GM23248 (cell line): ENCODE measurements around the gene GBE1.

ENCODE experiments used
- EZH2 ChIP-seq: fragments of 200-600 bp; sonication (generic); IDR thresholded peaks from 2 replicates; pipeline ENCODE4 v1.6.1; 2018; ENCODE audit warnings: antibody characterized with exemption, mild to moderate bottlenecking; ENCODE audit not compliant: insufficient read depth, poor library complexity, severe bottlenecking
- EZH2phosphoT487 ChIP-seq: fragments of 200-600 bp; sonication (generic); IDR thresholded peaks from 2 replicates; pipeline ENCODE4 v1.6.1; 2018; ENCODE audit warnings: antibody characterized with exemption, moderate library complexity, mild to moderate bottlenecking, low read depth; ENCODE audit not compliant: insufficient read depth

DNA sequence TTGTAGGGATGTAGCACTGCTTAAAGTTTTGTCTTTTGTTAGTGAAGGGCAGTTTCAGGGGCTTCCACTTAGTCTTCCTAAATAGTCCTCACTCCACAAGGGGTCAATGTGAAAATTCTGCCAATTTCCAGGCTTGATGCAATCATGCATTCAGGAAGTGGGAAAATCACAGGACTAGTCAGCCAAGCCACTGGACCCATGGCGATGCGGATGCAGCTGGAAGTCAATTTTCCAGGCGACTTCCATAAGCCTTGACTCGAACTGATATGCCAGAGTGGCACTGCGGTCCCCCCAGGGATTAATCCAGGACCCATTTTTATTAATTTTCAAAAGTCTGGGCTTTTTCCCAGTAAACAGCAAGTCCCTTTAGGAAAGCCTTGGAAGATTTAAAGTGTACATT is 26.1 kb downstream of the GBE1 start:
- TF ChIP-seq EZH2phosphoT487 (no peak), EZH2 (no peak)
